Measurements from ENCODE around the gene PSME2.
"Not testable (repeated sequence)": the region's sequence is repeated elsewhere in the genome, so short reads cannot be mapped to it uniquely, and the experiment has no call there.

Gene PSME2

GRCh38 chr14:24108336-24108874 is 38.0 kb downstream of the PSME2 start:
- in situ Hi-C loops (cut with MboI; ENCODE audit: low pct_unique_long_range_greater_than_20kb, low sequenced_read_pairs, unreplicated experiment), result no loop called here

DNA sequence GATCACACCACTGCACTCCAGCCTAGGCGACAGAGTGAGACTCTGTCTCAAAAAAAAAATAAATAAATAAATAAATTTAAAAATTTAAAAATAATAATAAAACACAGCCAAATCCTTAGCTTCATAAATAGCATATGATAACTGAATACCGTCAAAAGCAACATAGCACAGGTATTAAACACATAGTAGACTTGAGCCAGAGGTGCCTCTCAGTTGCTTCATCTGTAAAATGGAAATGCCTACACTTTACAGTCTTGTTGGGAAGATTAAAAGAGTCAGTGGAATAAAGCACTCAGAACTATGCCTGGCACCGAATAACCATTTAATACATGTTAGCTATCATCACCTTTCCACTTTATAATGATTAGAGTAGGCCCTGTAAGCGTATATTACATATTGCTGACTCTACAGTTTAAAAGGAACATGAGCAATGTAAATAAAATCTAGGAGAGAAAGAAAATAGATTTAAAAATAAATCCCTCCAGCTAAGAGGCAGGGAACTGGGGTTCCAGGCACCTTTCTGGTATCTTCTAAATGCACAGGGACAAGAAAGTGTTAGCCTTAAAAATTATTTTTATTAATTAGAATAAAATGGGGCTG is 39.6 kb downstream of the PSME2 start:
- in situ Hi-C loops (cut with MboI; ENCODE audit: low pct_unique_long_range_greater_than_20kb, low sequenced_read_pairs, unreplicated experiment), result no loop called here
- DNase-seq (ENCODE audit: low spot score), result no peak
- no peak for TF ChIP-seq CTCF (IDR thresholded peaks at IDR 0.05; ENCODE audit: extremely low read depth, insufficient read depth, missing control alignments)

More at GRCh38 chr14:24108336-24108874, 38.0 kb downstream of the PSME2 start:
- DNase-seq (ENCODE audit: low spot score), result no peak
- TF ChIP-seq CTCF (IDR thresholded peaks at IDR 0.05; ENCODE audit: extremely low read depth, insufficient read depth, missing control alignments), result no peak

GRCh38 chr14:24105609-24106239 is 40.7 kb downstream of the PSME2 start:
- DNase-seq (ENCODE audit: low spot score); in situ Hi-C loops (cut with MboI; ENCODE audit: low pct_unique_long_range_greater_than_20kb, low sequenced_read_pairs, unreplicated experiment): not testable (repeated sequence)

DNA sequence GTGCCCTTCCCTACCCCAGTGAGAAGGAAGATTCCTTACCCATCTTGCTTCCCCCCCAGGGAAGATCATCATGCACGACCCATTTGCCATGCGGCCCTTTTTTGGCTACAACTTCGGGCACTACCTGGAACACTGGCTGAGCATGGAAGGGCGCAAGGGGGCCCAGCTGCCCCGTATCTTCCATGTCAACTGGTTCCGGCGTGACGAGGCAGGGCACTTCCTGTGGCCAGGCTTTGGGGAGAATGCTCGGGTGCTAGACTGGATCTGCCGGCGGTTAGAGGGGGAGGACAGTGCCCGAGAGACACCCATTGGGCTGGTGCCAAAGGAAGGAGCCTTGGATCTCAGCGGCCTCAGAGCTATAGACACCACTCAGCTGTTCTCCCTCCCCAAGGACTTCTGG is 43.0 kb downstream of the PSME2 start:
- TF ChIP-seq CTCF (IDR thresholded peaks at IDR 0.05; ENCODE audit: extremely low read depth, insufficient read depth, missing control alignments), result no peak
- DNase-seq (ENCODE audit: low spot score), result no peak
- in situ Hi-C loops (cut with MboI; ENCODE audit: low pct_unique_long_range_greater_than_20kb, low sequenced_read_pairs, unreplicated experiment), result no loop called here

DNA sequence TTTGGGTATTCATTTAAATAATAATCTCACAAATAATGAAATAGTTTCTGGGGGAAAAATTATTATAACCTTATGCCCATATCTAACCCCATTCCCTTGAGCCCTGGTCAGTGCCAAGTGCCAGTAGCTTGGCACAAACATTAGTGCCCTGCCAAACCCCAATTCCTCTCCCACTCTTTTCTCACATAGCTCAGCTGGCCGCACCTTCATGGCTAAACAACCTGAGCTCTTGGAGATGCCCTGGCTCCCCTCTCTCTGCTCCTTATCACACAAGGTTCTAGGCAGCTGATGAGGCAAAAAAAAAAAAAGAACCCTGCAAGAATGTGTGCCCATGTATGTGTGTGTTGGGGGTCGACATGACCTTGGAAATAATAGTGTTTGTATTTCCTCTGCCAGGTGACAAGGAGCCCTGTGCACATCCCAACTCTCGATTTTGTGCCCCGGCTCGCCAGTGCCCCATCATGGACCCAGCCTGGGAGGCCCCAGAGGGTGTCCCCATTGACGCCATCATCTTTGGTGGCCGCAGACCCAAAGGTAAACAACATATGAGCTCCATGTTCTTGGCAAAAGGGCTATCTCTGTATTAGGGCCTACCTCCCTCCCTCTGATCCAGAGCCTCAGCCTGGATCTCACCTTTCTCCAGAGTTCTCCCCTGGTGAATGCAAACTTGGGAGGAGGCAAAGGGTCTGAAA is 43.9 kb downstream of the PSME2 start:
- in situ Hi-C loops (cut with MboI; ENCODE audit: low pct_unique_long_range_greater_than_20kb, low sequenced_read_pairs, unreplicated experiment), result no loop called here
- no peak for TF ChIP-seq CTCF (IDR thresholded peaks at IDR 0.05; ENCODE audit: extremely low read depth, insufficient read depth, missing control alignments)
- no peak for DNase-seq (ENCODE audit: low spot score)

DNA sequence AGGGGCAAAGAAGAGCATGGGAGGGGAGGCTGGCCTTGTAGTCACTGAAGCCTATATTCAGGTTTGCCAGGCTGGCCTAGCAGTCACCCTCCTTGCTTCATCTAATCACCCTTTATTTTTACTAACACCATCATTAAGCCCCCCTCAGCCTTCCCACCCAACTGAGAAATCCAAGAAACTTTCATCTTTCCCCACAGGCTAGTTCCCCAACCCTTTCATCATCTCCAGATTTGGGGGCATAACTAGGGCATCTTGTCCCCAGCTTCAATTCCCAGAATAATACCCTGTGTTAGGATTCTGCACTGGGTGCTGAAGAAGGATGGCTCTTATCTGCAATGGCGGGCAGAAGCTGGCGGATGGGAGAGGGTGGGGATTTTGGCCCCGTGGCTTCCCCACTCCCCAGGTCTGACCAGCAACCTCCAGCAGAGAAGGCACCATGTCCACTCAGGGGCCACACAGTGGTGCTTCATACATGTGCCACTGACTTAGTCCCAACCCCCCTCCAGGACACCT is 45.4 kb downstream of the PSME2 start:
- TF ChIP-seq CTCF (IDR thresholded peaks at IDR 0.05; ENCODE audit: extremely low read depth, insufficient read depth, missing control alignments), result no peak
- in situ Hi-C loops (cut with MboI; ENCODE audit: low pct_unique_long_range_greater_than_20kb, low sequenced_read_pairs, unreplicated experiment), result no loop called here
- DNase-seq (ENCODE audit: low spot score), result no peak

Measured in GM13977 (cell line).